ENCODE data around the gene KCNC4.

KCNC4 gene

GRCh38 chr1:110209715-110210603, at the start of gene KCNC4:
Gene KCNC4, plus strand, starts transcription at chr1:110210314. Its CDS starts 1,186 bp downstream, at chr1:110211500.
- no peak for DNase-seq

GRCh38 chr1:110160538-110161100, 49.5 kb upstream of the KCNC4 start:
- no peak for DNase-seq

- DNase-seq = no peak
These were observed 48.9 kb upstream of the KCNC4 start for GRCh38 chr1:110161165-110161564.

- DNase-seq = no peak
These were observed 48.3 kb upstream of the KCNC4 start for GRCh38 chr1:110161849-110162248.

- DNase-seq = no peak
These were observed 46.5 kb upstream of the KCNC4 start for GRCh38 chr1:110163591-110163990.

DNA sequence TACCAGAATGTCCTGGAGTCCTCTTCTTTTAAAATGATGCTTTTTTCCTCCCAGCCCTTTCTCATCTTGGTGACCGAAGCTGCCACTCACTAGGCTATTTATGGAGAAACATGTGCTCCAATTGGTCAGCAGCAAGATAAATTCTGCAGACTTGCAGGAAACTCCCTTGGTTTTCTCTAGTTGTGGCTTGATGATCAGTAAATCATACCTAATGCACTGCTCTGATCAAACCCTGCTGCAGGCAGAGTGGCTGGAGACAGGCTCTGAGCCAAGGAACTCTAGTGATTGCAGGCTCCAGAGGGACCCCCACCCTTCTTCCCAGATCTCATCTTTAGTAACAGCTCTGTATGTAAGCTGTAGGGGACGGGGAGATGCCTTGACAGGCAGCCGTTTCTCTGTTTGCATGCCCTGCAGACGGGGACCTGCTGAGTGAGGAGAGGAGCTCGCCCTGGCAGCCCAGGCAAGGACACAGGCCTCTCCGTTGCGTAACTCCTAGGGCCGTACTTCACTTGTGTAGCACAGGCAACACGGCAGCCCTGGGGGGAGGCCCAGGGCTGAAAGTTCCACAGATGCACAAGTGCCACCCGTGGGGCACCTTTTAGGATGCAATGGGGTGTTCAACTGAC, 45.3 kb upstream of the KCNC4 start:
- no peak for DNase-seq

- no peak for DNase-seq
These were observed 44.3 kb upstream of the KCNC4 start for GRCh38 chr1:110165761-110166231.

DNA sequence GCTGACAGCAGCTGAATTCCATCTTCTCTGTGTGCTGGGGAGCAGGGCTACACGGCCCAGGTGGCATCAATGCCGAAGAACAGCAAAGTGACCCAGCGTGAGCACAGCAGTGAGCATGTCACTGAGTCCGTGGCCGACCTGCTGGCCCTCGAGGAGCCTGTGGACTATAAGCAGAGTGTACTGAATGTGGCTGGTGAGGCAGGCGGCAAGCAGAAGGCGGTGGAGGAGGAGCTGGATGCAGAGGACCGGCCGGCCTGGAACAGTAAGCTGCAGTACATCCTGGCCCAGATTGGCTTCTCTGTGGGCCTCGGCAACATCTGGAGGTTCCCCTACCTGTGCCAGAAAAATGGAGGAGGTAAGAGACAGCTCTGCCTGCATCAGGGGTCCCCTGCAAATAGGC, 43.3 kb upstream of the KCNC4 start:
- no peak for DNase-seq

DNA sequence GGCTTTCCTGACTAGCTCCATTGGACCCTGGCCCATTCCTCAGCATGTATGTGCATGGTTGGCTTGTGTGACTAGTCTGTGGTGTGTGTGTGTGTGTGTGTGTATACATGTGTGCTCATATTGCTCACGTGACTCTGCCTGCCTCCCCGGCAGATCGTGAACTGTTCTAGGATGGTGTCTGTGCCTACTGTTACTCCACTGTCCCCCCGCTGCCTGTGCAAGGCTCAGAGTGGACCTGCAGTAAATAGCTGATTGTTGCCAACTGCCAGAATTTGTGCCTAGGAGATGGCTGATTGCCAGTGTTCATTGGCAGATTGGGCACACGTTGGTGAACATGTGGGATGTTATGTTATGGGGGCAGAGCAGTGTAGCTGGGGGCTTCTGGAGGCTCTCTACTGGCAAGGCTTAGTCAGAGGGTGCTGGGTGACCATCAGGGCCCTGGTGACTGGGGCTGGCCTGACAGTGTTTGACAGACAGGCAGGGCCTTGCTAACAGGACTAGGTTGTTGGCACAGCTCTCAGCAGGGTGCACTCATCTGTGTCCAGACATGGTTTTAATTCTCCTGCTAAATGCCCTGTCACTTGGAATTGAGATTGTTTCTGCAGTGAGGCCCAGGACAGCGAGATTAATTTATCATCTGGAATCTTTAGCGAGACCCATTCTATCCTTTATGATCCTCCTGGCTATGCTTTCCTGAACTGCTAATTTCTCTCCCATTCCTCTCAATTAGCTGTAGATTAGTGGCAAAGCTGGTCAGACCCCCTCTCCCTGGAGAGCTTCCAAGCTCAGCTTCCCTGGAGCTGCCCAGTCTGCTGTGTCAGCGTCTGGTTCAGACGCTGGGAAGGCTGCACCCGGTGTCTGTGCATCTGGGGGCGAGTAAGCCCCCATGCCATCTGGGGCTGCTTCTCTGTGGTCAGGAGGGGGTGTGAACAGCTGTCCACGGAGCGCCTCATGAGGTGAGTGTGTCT, 39.1 kb upstream of the KCNC4 start:
- DNase-seq = no peak

GRCh38 chr1:110172001-110172400, 38.1 kb upstream of the KCNC4 start:
- no peak for DNase-seq

- DNase-seq = no peak
These were observed 36.5 kb upstream of the KCNC4 start for GRCh38 chr1:110173466-110174105.

DNA sequence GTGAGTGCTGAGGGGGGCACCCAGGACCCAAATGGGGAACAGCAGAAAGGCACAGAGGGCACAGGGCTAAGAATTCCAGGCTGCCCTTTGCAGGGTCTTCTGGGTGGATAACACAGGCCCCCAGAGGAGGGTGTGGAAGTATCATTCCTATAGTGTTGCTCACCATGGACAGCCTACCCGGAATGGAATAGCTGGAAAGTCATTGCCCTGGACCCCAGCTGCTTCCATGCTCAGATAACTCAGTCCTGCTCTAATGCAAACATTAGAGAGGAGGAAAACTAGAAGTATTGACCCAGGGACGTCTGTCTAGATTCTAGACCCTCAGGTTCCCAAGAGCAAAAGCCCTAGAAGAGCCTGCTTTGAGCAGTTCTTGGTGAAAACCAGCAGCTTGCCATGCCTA, 35.2 kb upstream of the KCNC4 start:
- DNase-seq = no peak

DNA sequence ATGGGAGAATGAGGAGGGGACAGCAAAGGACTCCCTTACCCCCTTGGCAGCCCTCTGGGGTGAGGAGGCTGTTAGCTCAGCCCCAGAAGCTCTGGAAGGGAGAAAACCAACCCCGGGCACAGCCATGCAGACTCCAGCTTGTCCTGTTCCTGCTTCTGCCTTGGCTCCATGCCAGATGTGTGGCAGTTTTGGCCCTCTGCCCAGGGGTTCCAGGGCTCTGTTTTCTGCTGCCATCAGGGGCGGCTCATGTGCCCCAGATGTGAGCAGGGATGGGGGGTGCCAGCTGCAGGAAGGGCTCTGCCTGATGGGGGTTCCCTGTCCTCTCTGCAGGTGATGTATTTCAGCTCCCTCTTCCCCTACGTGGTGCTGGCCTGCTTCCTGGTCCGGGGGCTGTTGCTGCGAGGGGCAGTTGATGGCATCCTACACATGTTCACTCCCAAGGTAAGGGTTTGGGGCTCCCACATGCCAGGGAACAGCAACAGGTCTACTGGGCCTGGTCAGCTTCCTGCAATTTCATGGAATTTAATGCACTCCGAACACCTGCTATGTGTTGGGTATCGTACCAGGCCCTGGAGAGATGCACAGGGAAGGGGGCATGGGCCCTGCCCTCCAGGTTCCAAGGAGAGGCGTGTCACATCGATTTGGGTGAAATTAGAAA, 33.7 kb upstream of the KCNC4 start:
- peak; percentile 34 for DNase-seq

DNA sequence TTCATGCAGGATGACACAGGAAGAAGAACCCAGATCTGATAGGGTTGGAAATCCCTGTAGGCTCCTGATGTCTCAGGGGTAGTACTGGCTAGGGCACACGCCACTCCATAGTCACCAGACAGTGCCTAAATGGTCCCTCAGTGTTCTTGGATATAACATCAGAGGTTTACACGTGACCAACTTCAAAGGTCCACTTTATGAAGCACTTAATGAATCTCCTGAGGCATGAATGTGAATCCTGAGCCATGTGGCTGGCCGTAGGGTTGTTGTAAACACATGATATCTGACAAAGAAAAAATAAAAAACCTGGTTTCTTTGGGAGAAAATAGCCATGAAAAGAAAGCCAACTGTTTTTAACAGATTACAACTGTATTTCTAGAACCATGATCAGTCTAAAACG, 32.3 kb upstream of the KCNC4 start:
- DNase-seq = no peak

DNA sequence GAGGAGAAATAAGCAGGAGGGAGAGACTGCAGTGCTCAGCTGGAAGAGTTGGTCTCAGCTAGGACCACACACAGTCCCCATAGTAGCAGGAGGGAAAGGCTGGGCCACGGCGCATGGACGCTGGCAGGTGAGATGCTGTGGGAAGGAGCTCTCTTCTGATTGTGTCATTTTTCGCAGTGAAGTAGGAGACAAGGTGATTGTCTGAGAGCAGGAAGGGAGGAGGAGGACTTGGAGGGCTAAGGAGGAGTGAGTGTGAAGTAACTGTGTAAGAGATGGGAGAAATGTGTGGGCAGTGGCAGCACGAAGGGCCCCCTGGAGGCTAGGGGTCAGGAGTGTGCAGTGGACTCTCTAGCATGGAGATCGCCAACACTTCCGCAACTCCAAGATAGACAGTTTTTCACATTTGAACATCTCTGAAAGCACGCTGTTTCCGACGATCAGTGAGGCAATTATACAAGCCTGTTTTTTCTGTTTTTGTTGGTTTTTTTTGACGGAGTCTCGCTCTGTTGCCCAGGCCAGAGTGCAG, 26.4 kb upstream of the KCNC4 start:
- DNase-seq = no peak

- DNase-seq = no peak
These were observed 25.7 kb upstream of the KCNC4 start for GRCh38 chr1:110184446-110184845.

DNA sequence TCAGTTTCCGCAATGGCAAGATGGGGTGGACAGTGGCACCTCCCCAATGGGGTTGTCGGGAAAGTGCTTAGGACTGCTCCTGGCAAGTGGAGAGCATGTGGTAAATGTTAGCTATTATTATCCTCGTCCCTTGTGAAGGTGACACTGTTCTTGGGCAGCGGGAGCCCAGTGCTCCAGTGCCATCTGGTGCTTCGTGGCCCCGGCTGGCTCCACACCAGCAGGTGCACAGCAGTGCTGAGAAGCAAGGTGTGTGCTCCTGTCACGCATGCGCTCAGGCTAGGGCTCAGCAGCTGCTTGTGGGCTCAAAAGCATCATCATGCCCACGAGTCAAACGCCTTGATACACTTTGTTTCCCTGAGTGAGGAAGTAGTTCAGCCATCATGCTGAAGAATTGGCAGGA, 24.9 kb upstream of the KCNC4 start:
- DNase-seq = no peak

- DNase-seq = no peak
These were observed 23.6 kb upstream of the KCNC4 start for GRCh38 chr1:110186558-110186957.

GRCh38 chr1:110187139-110187890, 22.8 kb upstream of the KCNC4 start:
- no peak for DNase-seq

GRCh38 chr1:110188035-110188618, 22.0 kb upstream of the KCNC4 start:
- no peak for DNase-seq
